Mesenchymal stem cell (in vitro differentiated cells and primary cell): ENCODE data around the gene MAP2K5. TPM values are rescaled to one million over a fixed set of nuclear protein-coding genes. Genes with fewer than 3 reads are reported as not detected.
A peak's percentile ranks its signal among the peaks of the same experiment; 100 is the strongest.

Experiments used
- DNase-seq: peaks from one replicate; pipeline ENCODE4 v3.0.0-alpha.2; 2013
- H2AFZ ChIP-seq: one replicate; pipeline ENCODE4 v1.6.1; 2013; ENCODE audit warnings: low read depth, mild to moderate bottlenecking, control low read depth, inconsistent platforms, low read length, moderate library complexity
- H2AK5ac ChIP-seq: 2 replicates; pipeline ENCODE4 v1.6.1; 2013; ENCODE audit warnings: low read length, moderate library complexity, mild to moderate bottlenecking, inconsistent platforms; ENCODE audit not compliant: severe bottlenecking
- H2BK120ac ChIP-seq: one replicate; pipeline ENCODE4 v1.6.1; 2013; ENCODE audit warnings: low read depth, mild to moderate bottlenecking, inconsistent platforms, low read length, moderate library complexity
- H2BK12ac ChIP-seq, 2 experiments: one replicate each; pipeline ENCODE4 v1.6.1; 2013; ENCODE audit warnings: inconsistent platforms in 2 of 2, low read length in 2 of 2, mild to moderate bottlenecking in 2 of 2, moderate library complexity in 2 of 2, control low read depth in 1 of 2
- H2BK15ac ChIP-seq: one replicate; pipeline ENCODE4 v1.6.1; 2013; ENCODE audit warnings: mild to moderate bottlenecking, low read depth, inconsistent platforms; ENCODE audit not compliant: poor library complexity, severe bottlenecking
- H2BK5ac ChIP-seq: 2 replicates; pipeline ENCODE4 v1.6.1; 2013; ENCODE audit warnings: low read depth, mild to moderate bottlenecking, low read length, control low read depth, inconsistent platforms; ENCODE audit not compliant: poor library complexity, severe bottlenecking
- H3K14ac ChIP-seq, 2 experiments: one replicate each; pipeline ENCODE4 v1.6.1; 2013; ENCODE audit warnings: inconsistent platforms in 2 of 2, low read length in 2 of 2, control low read depth in 1 of 2, mild to moderate bottlenecking in 1 of 2, moderate library complexity in 1 of 2
- H3K18ac ChIP-seq, 2 experiments: one replicate each; pipeline ENCODE4 v1.6.1; 2013; ENCODE audit warnings: inconsistent platforms in 2 of 2, low read length in 2 of 2, control low read depth in 1 of 2, low read depth in 1 of 2, mild to moderate bottlenecking in 1 of 2
- H3K23ac ChIP-seq, 2 experiments: one replicate each; pipeline ENCODE4 v1.6.1; 2013; ENCODE audit warnings: inconsistent platforms in 2 of 2, low read length in 2 of 2, mild to moderate bottlenecking in 2 of 2, moderate library complexity in 2 of 2, control low read depth in 1 of 2
- H3K27ac ChIP-seq: 2 replicates; pipeline ENCODE4 v1.5.1; 2013; ENCODE audit warnings: mild to moderate bottlenecking, moderate library complexity, low read length, control low read depth, inconsistent platforms; ENCODE audit not compliant: poor library complexity, severe bottlenecking
- H3K27me3 ChIP-seq, 2 experiments: 2 replicates each; pipeline versions ENCODE4 v1.6.1 to v1.7.0; 2013; ENCODE audit warnings: low read length in 2 of 2, mild to moderate bottlenecking in 2 of 2, moderate library complexity in 2 of 2, control low read depth in 1 of 2, inconsistent platforms in 1 of 2; ENCODE audit not compliant: control insufficient read depth in 1 of 2, insufficient read depth in 1 of 2
- H3K36me3 ChIP-seq, 2 experiments: 2 replicates each; pipeline versions ENCODE4 v1.6.1 to v1.7.0; 2013; ENCODE audit warnings: low read length in 2 of 2, control low read depth in 1 of 2, inconsistent platforms in 1 of 2, low read depth in 1 of 2, mild to moderate bottlenecking in 1 of 2; ENCODE audit not compliant: insufficient read depth in 2 of 2, control insufficient read depth in 1 of 2
- H3K4ac ChIP-seq, 2 experiments: one replicate each; pipeline ENCODE4 v1.6.1; 2013; ENCODE audit warnings: inconsistent platforms in 2 of 2, low read length in 2 of 2, mild to moderate bottlenecking in 2 of 2, moderate library complexity in 2 of 2, control low read depth in 1 of 2, low read depth in 1 of 2
- H3K4me1 ChIP-seq: 2 replicates; pipeline ENCODE4 v1.6.1; 2013; ENCODE audit warnings: low read depth, low read length, control low read depth; ENCODE audit not compliant: control insufficient read depth, insufficient read depth
- H3K4me2 ChIP-seq: 2 replicates; pipeline ENCODE4 v1.6.1; 2013; ENCODE audit warnings: low read length, mild to moderate bottlenecking, inconsistent platforms; ENCODE audit not compliant: poor library complexity, severe bottlenecking
- H3K4me3 ChIP-seq, 2 experiments: 2 replicates each; pipeline versions ENCODE4 v1.5.1 to v1.7.0; 2013; ENCODE audit warnings: low read length in 2 of 2, mild to moderate bottlenecking in 2 of 2, control low read depth in 1 of 2, low read depth in 1 of 2; ENCODE audit not compliant: insufficient read depth in 1 of 2
- H3K79me1 ChIP-seq: replicated peaks from 2 replicates; pipeline ENCODE4 v1.6.1; 2013; ENCODE audit warnings: mild to moderate bottlenecking, control low read depth, low read length, inconsistent platforms; ENCODE audit not compliant: poor library complexity, severe bottlenecking
- H3K9ac ChIP-seq: 2 replicates; pipeline ENCODE4 v1.7.0; 2013; ENCODE audit warnings: mild to moderate bottlenecking, low read length, moderate library complexity
- H3K9me3 ChIP-seq: 2 replicates; pipeline ENCODE4 v1.7.0; 2013; ENCODE audit warnings: mild to moderate bottlenecking, low read length; ENCODE audit not compliant: control insufficient read depth
- H4K8ac ChIP-seq: one replicate; pipeline ENCODE4 v1.6.1; 2013; ENCODE audit warnings: inconsistent platforms, mild to moderate bottlenecking, low read length, moderate library complexity
- H4K91ac ChIP-seq: one replicate; pipeline ENCODE4 v1.6.1; 2013; ENCODE audit warnings: mild to moderate bottlenecking, low read length, inconsistent platforms
- WGBS: methylation state at CpG from one replicate; pipeline ENCODE4 v1.1.7; 2013; ENCODE audit warnings: mixed read lengths; 5-methylcytosine and 5-hydroxymethylcytosine counted together
- small RNA-seq: library from polyadenylated mRNA; stranded (forward); fragments of <200 nt; extraction: miRNeasy Mini kit (QIAGEN cat#:217004); gene quantifications from one replicate; pipeline ENCODE3, GENCODE V24; 2013; ENCODE audit warnings: low read depth

The MAP2K5 gene

GRCh38 chr15:67854358-67854757, 311.9 kb downstream of the MAP2K5 start:
- H3K9me3 ChIP-seq = peaks cover 3% of the 10 kb centered on the region
- H3K23ac ChIP-seq = no peak overlapping the region
- peaks cover 4% of the 10 kb centered on the region for H3K4me1 ChIP-seq
- no peaks in the 10 kb centered on the region for H3K36me3 ChIP-seq
- H2BK12ac ChIP-seq = no peak overlapping the region
- H3K27ac ChIP-seq = no peak overlapping the region
- H4K91ac ChIP-seq = no peak overlapping the region
- H3K4me2 ChIP-seq = no peak overlapping the region
- H2AK5ac ChIP-seq = no peak overlapping the region
- H3K9ac ChIP-seq = no peak overlapping the region
- H3K14ac ChIP-seq = peak overlapping the region in 1 of 2 experiments; percentile 9
- H4K8ac ChIP-seq = peak overlapping the region; percentile 1
- no peak for DNase-seq
- H3K27me3 ChIP-seq = no peaks in the 10 kb centered on the region
- no peak overlapping the region for H2BK15ac ChIP-seq
- peak overlapping the region in 1 of 2 experiments; percentile 37 for H3K4ac ChIP-seq
- H3K79me1 ChIP-seq = no peaks in the 10 kb centered on the region
- H2BK120ac ChIP-seq = no peak overlapping the region
- H2AFZ ChIP-seq = no peak overlapping the region
- 90% methylated on average over 1 of the region's 1 CpG for WGBS
- peak overlapping the region in 1 of 2 experiments; percentile 46 for H3K18ac ChIP-seq
- H3K4me3 ChIP-seq = no peak overlapping the region
- H2BK5ac ChIP-seq = no peak overlapping the region

- no peaks in the 10 kb centered on the region for H3K27me3 ChIP-seq
- no peaks in the 10 kb centered on the region for H3K79me1 ChIP-seq
- no peaks in the 10 kb centered on the region for H3K9me3 ChIP-seq
- 42% methylated on average over 3 of the region's 3 CpGs for WGBS
- DNase-seq = no peak
- no peak overlapping the region for H3K4me3 ChIP-seq
- H3K4me1 ChIP-seq = peaks cover 10% of the 10 kb centered on the region
- no peak overlapping the region for H2BK120ac ChIP-seq
- no peak overlapping the region for H4K91ac ChIP-seq
- H3K18ac ChIP-seq = no peak overlapping the region
- H2BK12ac ChIP-seq = no peak overlapping the region
- H2AK5ac ChIP-seq = no peak overlapping the region
- H3K9ac ChIP-seq = no peak overlapping the region
- no peak overlapping the region for H2AFZ ChIP-seq
- no peak overlapping the region for H2BK15ac ChIP-seq
- H3K23ac ChIP-seq = no peak overlapping the region
- no peak overlapping the region for H2BK5ac ChIP-seq
- no peak overlapping the region for H3K4me2 ChIP-seq
- no peak overlapping the region for H4K8ac ChIP-seq
- no peak overlapping the region for H3K4ac ChIP-seq
- no peak overlapping the region for H3K27ac ChIP-seq
- no peak overlapping the region for H3K14ac ChIP-seq
- H3K36me3 ChIP-seq = no peaks in the 10 kb centered on the region
Measured at GRCh38 chr15:67855842-67856241, 313.3 kb downstream of the MAP2K5 start.

Small RNA genes lying within 50 kb of the gene (small RNA-seq; reads per million reads assigned to genes)
- not detected for gene RNU6-1
